Posterior cingulate gyrus (tissue), 11 donors: ENCODE measurements around the gene SORCS2.

Experiments used
- DNase-seq, 10 donors: peaks; one replicate each; pipeline versions ENCODE4 v3.0.0 to v3.0.0-alpha.2; 2020 to 2021; ENCODE audit warnings: mixed read lengths in 3 of 10
- intact Hi-C: fragments of 100-400 bp; cut with DNase I; formaldehyde crosslinking; loops from one replicate; pipeline ENCODE4 v1.15.1; 2023

SORCS2 gene

DNA sequence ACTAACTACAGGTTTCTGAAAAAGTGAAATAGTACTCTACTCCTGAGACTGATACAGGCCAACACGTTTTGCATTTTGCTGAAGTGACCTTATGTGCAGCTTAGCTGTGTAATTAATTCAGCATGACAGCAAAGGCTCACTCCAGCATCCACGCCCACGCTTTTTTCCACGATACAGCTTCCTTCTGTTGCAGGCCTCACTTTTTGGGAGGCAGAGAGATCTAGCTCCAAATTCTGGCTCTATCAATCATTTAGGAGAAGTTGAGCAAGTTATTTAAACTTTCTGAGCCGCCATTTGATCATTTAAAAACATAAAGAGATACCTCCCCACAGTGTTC, 587.1 kb downstream of the SORCS2 start:
- intact Hi-C loops, result no loop called here
- DNase-seq, result peak in 2 of 10 donors; percentile 57 to 65

DNA sequence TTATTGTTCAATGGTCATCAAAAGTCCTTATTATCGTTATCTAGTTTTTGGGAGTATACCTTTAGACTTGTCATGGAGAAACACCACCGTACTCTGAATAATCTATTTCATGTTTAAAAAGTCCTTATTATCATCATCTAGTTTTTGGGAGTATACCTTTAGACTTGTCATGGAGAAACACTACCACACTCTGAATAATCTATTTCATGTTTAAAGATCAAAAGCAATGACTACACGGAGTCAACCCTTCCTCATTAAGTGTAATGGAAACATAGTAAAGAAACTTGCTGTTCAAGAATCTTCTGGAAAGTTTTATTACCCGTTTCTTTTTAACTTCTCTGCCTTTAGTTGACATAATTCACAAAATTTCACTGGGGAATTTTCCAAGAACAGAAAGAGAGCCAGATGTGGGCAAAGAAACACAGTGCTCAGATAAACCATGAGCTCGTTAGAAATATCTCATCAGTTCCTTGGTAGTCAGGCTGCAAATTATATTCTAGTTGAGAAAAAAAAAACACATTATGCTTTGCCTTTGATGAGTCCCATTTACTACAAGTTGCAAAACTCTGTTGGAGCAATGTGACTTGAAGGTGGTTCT, 588.5 kb downstream of the SORCS2 start:
- intact Hi-C loops, result no loop called here
- DNase-seq, result no peak

- DNase-seq, result peak in 2 of 10 donors; percentile 37 to 63
- intact Hi-C loops, result no loop called here
Measured at GRCh38 chr4:7781366-7781765, 589.0 kb downstream of the SORCS2 start.

DNA sequence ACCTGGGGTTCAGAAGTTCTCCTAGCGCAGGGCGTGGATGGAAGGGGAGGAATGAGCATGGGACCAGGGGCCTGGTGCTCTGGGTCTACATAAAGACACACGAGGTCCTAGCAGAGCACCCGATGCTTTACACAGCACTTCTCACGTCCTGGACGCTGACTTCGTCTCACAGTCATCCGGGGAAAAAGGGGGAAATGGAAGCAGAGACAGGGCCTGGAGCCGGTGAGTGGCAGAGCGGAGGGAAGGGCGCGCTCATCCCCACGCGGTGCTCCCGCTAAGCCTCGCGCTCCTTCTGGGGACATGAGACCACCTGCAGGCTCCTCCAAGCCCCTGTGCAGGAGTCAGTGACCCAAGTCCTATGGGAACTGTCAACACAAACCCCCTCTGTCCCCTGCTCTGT, 589.7 kb downstream of the SORCS2 start:
- DNase-seq, result peak in 2 of 10 donors; percentile 60 to 82
- intact Hi-C loops, result no loop called here

DNA sequence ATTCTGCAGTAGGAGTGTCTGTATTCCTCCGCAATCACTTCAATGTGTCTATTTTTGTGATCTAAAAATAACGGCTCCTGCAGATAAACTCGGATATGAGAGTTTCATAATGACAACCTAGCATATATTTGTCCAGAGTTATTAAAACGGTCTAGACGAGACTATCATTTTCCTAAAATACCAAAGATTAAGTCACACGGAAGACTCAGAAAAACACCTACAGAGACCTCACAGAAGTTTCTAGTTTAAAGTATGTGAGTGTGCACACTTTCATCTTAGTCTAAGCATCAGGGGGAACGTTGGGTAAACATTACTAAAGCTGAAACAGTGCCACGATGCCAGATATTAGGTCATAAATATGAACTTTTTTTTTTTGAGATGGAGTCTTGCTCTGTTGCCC, 590.4 kb downstream of the SORCS2 start:
- intact Hi-C loops, result no loop called here
- no peak for DNase-seq

DNA sequence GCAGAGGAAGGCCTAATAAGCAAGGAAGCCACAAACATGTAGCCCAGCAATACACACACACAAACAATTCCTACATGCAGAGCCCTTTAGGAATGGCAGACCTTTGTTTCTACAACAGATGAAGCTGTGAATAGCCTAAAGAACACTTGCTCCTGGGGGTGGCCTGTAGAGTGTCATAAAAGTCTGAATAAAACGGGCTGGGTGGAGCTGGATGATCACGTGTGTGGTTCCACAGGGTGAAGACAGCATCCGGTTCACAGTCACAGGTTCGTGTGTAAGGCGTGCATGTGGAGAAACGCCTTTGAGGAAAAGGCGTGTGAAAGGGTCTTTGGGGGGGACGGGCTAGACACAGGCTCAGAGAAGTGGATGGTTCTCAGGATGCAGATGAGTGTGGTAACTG, 591.2 kb downstream of the SORCS2 start:
- peak in 2 of 10 donors; percentile 9 to 16 for DNase-seq
- intact Hi-C loops, result no loop called here

DNA sequence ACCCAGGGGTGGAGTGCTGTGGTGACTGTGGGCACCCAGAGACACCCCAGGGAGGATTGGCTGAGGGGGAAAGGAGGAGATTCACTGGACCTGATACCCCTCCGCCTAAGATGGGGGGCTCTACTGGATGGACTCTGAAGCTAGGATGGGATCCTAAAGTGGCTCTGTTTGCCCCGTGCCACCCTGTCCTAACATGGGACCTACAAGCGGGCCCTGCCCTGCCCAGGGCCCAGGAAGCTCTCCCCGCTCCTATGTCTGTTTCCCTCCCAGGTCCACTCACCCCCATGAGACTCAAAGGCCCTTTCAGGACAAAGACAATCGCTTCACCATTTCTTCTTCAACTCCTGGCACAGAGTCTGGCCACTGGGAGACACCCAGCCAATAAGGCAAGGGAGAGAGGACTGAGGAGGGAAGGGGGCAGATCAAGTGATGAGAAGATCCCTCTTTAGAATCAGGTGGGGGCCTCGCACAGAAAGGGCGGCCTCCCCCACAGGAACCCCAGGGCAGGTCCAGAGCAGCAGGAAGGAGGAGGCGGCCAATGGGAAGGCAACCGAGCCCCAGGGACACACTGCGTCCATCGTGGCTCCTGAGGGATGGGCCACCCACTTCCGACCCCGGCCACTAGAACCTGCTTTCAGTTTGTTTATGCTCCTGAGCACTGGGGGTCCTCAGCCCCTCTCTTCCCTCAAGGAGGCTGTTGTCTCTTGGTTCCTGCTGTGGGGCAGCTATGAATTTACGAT, 592.0 kb downstream of the SORCS2 start:
- DNase-seq, result peak in 2 of 10 donors; percentile 35 to 57
- intact Hi-C loops, result no loop called here

GRCh38 chr4:7785017-7785416, 592.7 kb downstream of the SORCS2 start:
- DNase-seq, result peak in 4 of 10 donors; percentile 44 to 92 (median 62)
- intact Hi-C loops, result no loop called here

GRCh38 chr4:7786040-7786439, 593.7 kb downstream of the SORCS2 start:
- DNase-seq, result peak in 2 of 10 donors; percentile 9 to 33

DNA sequence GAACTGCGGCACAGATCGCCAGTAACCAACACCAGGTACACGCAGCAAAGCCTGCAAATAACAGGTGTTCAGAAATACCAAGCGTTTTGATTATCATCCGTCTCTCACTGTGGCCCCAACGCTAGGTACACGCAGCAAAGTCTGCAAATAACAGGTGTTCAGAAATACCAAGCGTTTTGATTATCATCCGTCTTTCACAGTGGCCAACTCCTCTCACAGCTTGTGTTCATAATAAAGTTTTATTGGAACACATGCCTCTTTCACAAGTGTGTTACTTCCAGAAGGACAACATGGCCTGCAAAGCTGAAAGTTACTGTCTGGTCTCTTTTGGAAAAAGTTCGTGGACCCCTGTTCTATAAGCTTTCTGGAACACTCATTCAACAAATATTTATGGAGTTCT, 594.2 kb downstream of the SORCS2 start:
- peak in 2 of 10 donors; percentile 10 to 52 for DNase-seq
- intact Hi-C loops, result no loop called here

More at GRCh38 chr4:7786040-7786439, 593.7 kb downstream of the SORCS2 start:
- intact Hi-C loops, result no loop called here

GRCh38 chr4:7787067-7787466, 594.7 kb downstream of the SORCS2 start:
- intact Hi-C loops, result no loop called here
- DNase-seq, result peak in 4 of 10 donors; percentile 43 to 83 (median 71)

DNA sequence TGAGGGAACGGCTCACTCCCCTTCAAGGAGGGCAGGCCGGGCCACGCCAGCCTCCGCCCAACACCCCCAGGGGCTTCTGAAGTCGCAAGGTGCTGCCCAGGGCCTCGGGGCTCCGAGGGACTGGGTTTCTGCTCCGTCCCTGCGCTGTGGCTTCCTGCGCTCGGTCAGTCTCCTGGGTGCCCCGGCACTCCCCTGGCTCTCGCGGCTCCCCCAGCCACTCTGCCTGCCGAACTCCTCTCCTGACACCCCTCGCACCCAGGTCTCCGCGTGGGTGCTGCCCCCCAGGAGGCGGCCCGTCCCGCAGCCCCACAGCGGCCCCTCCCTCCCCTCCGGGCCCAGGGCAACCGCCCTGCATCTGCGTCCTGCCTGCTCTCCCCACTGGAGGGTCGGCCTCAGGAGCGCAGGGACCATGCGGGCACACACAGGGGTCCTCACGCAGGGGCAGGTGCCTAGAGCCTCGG, 595.4 kb downstream of the SORCS2 start:
- peak in 2 of 10 donors; percentile 67 to 70 for DNase-seq
- intact Hi-C loops, result no loop called here

DNA sequence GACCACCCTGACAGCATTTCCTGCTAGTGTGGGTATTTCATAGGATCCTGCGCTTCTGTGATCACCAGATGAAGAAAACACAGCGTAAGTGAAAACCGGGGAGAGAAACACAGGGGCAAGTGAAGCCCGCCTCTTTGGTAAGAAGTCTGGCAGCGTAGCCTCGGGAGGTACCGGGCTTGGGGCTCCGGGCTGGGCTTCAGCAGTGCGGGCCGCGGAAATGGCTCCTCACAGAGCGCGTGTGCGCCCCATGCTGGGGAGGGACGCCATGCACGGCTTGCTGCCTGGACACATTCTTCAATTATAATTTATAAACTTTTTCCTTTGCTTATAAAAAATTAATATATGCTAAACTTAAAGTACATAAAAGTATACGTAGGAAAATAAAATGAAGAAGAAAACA, 595.9 kb downstream of the SORCS2 start:
- intact Hi-C loops, result no loop called here
- DNase-seq, result peak in 3 of 10 donors; percentile 68 to 77 (median 73)

GRCh38 chr4:7788694-7789425, 596.5 kb downstream of the SORCS2 start:
- peak in 1 of 10 donors; percentile 76 for DNase-seq
- intact Hi-C loops, result no loop called here

- DNase-seq, result no peak
- intact Hi-C loops, result no loop called here
Measured at GRCh38 chr4:7790023-7790422, 597.7 kb downstream of the SORCS2 start.

- no peak for DNase-seq
- intact Hi-C loops, result no loop called here
Measured at GRCh38 chr4:7790999-7791398, 598.7 kb downstream of the SORCS2 start.
